GM12874 (cell line): Measurements from ENCODE around the gene NGF.

Experiments
- CTCF ChIP-seq: IDR thresholded peaks from 2 replicates; pipeline ENCODE4 v1.5.1; 2011; ENCODE audit warnings: low read depth, mild to moderate bottlenecking, control low read depth, low read length, moderate library complexity; ENCODE audit not compliant: insufficient read depth

NGF gene

GRCh38 chr1:115312742-115313141, 25.3 kb downstream of the NGF start:
- TF ChIP-seq CTCF: no peak

GRCh38 chr1:115311474-115311989, 26.5 kb downstream of the NGF start:
- no peak for TF ChIP-seq CTCF

DNA sequence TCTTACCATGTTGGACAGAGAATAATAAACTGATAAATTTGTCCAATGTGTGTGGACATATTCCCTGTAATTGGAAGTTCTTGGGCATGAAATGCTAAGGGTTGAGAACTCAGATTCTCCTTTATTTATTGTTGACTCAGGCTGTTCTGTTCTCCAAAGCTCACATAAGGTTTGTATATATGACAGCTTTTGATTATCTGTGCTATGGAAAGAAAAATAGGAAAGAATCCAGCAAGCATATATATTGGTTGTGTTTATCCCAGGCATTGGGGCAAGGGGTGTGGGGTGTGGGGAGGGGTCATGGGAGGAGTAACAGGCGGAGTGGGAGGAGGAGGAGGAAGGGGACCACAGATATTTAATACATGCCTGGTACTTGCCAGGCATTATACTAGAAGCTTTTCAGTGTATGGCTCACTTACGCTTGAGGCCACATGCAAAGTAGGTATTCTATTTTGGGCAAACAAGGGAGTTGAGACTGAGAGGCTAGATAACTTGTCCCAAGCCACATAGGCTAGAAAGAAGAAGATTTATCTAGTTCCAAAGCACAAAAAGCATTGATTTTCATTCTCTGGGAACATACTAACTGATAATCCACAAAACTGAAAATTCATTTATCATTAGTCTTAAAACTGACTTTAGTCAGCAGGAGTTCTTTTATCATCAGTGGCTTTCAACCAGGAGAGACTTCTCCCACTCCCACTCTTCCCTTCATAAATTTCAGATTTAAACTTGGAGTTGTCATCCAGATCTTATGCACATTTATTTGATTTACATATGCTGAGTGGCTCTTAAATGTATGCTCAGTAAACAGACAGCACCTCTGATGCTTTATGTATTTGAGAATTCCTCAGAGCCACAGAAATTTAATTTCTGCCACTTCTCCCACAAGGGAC, 27.2 kb downstream of the NGF start:
- TF ChIP-seq CTCF: no peak

DNA sequence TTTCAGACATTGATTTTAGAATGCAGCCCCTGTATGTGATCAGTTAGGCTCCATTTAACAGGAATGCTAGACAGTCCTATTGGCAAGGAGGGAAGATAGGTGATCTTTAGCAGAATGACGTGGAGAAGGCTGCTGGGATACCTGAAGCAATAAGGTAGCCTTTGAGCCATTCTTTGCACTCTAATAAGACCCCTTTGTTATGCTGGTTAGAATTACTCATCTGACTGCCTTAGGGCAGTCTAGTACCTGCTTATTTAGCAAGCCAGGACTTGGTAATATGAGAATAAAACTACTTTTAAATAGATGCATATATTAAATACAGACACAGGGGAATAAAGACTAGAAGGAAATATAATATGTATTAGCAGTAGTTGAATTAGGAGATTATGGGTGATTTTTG, 29.1 kb downstream of the NGF start:
- no peak for TF ChIP-seq CTCF

- TF ChIP-seq CTCF: no peak
These were observed 30.4 kb downstream of the NGF start for GRCh38 chr1:115307661-115308060.

- no peak for TF ChIP-seq CTCF
These were observed 31.9 kb downstream of the NGF start for GRCh38 chr1:115306146-115306545.

- no peak for TF ChIP-seq CTCF
These were observed 34.7 kb downstream of the NGF start for GRCh38 chr1:115303364-115303763.
